Measurements from ENCODE around the gene KDM4B.
A peak's percentile ranks its signal among the peaks of the same experiment; 100 is the strongest.
"Not testable (repeated sequence)": the region's sequence is repeated elsewhere in the genome, so short reads cannot be mapped to it uniquely, and the experiment has no call there.

The KDM4B gene

DNA sequence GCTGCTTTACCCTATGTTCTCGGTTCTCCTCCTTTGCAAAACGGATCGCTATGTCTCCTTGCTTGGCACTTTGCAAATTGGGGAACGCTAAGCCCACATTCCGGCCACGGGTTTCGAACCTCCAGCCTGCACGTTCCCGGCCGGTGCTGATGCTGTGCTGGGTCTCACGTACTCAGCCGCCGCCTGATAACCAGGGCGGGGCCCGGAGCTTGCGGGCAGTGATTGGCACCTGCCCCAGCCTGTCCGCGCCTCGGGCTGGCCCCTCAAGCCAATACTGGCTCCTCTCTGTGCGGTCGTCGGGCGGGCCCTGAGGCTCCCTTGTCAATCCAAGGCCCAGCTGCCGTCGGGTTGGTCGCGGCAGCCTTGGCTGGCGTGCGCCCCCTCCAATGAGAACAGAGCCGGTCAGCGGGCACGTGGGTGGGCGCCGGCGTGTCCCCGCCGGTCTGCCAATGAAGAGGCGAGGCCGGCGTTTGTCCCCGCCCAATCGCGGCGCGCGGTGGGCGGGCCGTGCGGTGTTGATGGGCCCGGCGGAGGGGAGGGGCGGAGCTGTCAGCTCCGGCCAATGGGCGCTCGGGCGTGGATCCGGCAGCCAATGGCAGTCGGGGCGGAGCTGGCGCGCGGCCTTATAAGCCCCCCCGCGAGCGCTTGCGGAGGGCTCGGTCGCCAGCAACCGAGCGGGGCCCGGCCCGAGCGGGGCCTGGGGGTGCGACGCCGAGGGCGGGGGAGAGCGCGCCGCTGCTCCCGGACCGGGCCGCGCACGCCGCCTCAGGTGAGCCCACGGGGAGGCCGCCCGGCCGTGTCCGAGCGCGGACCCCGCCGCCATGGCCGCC, at the start of gene KDM4B:
KDM4B (plus strand) TSS at position 652 of the 830 bp plus-strand sequence. CDS start 63,778 bp downstream, outside the sequence.
- DNase-seq: peak; percentile 99

GRCh38 chr19:4922530-4923275, 46.2 kb upstream of the KDM4B start:
- no peak for DNase-seq

- no peak for DNase-seq
Measured at GRCh38 chr19:4923276-4923747, 45.6 kb upstream of the KDM4B start.

GRCh38 chr19:4929186-4929585, 39.7 kb upstream of the KDM4B start:
- DNase-seq: no peak

GRCh38 chr19:4930664-4931063, 38.2 kb upstream of the KDM4B start:
- no peak for DNase-seq

- no peak for DNase-seq
Measured at GRCh38 chr19:4932711-4933110, 36.2 kb upstream of the KDM4B start.

DNA sequence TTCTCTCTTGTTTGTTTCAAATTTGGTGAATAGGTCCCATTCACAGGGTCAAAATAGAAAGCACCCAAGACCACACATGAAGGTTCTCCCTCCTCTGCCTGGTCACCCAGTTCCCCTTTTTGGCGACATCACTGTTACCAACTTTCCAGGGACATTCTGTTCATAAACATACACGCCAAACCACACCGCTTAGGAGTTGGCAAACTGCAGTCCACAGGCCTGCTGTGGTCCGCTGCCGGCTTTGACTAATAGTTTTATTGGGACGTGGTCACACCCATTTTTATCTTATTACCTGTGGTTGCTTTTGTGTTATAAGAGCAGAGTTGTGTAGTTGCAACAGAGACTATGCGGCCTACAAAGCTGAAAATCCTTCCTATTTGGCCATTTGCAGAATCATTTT, 35.4 kb upstream of the KDM4B start:
- DNase-seq: no peak

- no peak for DNase-seq
Measured at GRCh38 chr19:4935444-4935843, 33.5 kb upstream of the KDM4B start.

GRCh38 chr19:4937060-4937459, 31.9 kb upstream of the KDM4B start:
- DNase-seq: no peak

GRCh38 chr19:4938461-4938860, 30.5 kb upstream of the KDM4B start:
- DNase-seq: not testable (repeated sequence)

- DNase-seq: no peak
Measured at GRCh38 chr19:4939466-4939865, 29.4 kb upstream of the KDM4B start.

DNA sequence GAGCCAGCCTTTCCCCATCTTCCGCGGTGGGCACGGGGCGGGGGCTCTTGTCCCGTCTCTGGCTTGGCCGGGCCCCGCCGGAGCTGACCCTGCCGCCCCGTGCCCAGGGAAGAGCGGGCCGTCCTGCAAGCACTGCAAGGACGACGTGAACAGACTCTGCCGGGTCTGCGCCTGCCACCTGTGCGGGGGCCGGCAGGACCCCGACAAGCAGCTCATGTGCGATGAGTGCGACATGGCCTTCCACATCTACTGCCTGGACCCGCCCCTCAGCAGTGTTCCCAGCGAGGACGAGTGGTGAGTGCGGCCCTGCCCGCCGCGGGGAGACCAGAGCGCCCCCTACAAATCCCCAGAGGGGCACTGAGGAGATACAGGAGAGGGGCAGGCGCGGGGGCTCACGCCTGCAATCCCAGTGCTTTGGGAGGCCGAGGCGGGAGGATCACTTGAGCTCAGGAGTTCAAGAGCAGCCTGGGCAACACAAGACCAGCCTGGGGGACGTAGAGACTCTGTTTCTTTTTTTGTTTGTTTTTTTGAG, 27.2 kb upstream of the KDM4B start:
- not testable (repeated sequence) for DNase-seq

- DNase-seq: peak; percentile 17 to 25
Measured at GRCh38 chr19:4950650-4951049, 18.3 kb upstream of the KDM4B start.

DNA sequence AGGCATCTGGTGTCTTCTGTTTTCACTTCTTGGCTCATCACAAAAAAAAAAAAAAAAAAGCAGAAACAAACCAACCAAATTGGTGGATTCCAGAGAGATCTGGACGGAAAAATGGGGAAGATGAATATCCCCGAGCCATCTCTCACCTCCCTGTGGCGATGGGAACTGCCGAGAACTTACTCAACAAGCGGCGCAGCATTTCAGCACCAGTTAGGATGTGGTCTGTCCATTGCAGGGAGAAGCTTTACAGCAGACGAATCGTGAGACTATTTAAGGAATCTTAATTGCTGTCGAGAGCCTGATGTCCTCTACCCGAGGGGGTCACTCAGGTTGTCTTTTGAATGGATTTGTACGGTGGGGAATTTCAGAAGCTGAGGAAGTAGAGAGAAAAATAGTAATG, 17.3 kb upstream of the KDM4B start:
- DNase-seq: peak; percentile 49 to 82

DNA sequence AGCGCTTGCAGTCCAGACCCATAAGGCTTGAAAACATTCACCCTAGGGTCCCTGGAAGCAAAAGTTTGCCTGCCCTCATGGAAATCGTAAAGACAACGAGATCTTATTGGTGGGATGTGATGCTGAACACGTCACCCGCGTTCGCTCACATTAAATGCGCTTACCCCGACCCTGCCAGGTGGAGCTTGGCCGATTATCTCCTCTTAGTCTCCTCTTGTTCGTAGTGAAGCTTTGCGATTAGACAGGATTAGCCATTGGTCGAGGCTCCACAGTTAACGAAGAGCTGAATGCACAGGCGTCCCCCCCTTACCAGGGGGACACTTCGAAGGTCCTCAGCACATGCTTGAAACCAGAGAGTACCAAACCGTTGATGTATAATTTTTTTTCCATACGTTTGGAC, 16.0 kb upstream of the KDM4B start:
- no peak for DNase-seq

- not testable (repeated sequence) for DNase-seq
Measured at GRCh38 chr19:4954320-4955149, 14.4 kb upstream of the KDM4B start.

DNA sequence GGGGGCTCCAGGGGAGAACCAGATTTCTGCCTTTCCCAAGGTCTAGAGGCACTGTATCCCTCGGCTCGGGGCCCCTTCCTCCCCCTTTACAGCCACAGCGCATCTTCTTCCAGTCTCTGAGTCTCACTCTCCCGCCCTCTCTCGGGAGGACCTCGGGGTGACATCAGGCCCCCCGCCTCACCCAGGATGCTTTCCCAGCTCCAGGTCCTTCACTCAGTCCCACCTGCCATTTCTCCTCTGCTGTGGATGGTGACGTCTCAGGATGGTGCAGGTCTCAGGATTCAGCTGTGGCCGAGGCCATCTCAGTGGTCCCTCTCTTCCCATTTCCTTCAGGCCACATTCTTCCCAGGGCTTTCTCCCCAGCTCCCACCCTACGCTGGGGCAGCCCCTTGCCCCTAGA, 13.6 kb upstream of the KDM4B start:
- no peak for DNase-seq

DNA sequence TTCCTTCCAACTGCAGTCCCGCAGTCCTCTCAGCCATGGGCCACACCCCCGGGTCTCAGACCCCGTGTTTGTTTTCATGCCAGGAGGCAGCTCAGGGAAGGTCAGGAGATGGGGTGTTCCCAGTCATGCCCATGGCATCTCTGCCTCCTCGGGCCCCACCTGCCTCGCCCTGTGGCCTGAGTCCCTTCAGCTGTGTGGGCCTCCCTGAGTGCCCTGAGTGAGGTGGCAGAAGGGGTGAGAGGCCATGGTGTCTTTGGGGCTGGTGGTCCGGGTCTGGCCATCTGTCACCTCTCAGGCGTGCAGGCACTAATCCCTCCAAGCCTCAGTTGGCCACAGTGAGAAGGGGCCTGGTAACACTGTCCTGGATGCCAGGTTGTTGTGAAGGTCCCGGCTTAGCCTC, 10.9 kb upstream of the KDM4B start:
- no peak for DNase-seq

GRCh38 chr19:4962085-4962619, 6.8 kb upstream of the KDM4B start:
- DNase-seq: no peak

GRCh38 chr19:4965061-4965460, 3.9 kb upstream of the KDM4B start:
- no peak for DNase-seq

- no peak for DNase-seq
Measured at GRCh38 chr19:4966591-4966990, 2.3 kb upstream of the KDM4B start.

DNA sequence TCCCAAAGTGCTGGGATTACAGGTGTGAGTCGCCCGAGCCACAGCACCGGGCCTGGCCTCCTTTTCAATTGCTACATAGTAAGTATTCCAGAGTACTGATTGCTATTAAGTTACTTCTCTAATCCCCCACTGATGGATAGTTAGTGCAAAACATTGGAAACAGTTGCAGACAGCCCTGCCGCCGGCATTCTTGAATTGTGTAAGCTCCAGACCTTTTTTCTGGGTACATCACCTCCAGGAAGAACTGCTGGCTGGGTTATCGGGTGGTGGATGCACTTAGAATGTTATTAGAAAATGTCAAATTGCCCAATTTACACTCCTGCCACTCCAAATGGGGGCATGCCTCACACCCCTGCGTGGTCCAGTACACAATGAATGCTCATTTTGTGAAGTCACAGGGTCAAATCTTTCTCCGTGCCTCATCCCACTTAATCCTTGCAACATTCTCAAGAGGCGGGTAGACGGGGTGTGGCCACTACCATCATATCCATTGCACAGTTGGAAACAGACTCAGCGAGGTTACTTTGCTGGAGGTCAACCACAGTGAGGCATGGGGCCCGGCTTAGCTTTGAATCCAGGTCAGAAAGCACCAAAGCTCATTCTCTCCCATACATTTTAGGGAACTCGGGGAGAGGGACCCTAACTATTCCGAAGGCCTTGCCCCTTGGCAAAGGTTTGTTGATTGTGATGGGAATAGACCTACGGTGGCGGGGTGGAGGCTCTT, 1.0 kb upstream of the KDM4B start:
- DNase-seq: peak; percentile 13 to 76
